ENCODE data around the gene WDR13.

GRCh38 chrX:48560681-48561080, 36.6 kb upstream of the WDR13 start:
- TF ChIP-seq CTCF (IDR thresholded peaks at IDR 0.05): no peak
- TF ChIP-seq EZH2 (IDR thresholded peaks at IDR 0.05): no peak
- no peak for TF ChIP-seq EZH2phosphoT487 (IDR thresholded peaks at IDR 0.05)

Measured in neural progenitor cell (in vitro differentiated cells).